Measurements from ENCODE around the gene ZER1.

DNA sequence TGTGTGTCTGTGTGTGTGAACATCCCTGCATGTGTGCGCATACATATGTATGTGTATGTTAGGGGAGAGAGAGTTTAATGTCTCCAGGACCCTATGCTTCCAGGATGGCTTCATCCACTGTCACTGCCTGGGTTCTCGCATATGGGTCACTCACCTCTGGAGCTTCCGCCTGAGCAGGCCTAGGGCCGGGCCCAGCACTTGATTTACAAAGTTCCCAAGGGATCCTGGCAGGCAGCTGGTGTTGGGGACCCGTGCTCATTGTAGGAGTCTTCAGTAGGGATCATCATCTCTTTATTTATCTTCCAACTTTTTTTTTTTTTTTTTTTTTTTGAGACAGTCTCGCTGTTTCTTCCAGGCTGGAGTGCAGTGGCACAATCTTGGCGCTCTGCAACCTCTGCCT is 28.3 kb upstream of the ZER1 start:
- TF ChIP-seq, protein P1, sequence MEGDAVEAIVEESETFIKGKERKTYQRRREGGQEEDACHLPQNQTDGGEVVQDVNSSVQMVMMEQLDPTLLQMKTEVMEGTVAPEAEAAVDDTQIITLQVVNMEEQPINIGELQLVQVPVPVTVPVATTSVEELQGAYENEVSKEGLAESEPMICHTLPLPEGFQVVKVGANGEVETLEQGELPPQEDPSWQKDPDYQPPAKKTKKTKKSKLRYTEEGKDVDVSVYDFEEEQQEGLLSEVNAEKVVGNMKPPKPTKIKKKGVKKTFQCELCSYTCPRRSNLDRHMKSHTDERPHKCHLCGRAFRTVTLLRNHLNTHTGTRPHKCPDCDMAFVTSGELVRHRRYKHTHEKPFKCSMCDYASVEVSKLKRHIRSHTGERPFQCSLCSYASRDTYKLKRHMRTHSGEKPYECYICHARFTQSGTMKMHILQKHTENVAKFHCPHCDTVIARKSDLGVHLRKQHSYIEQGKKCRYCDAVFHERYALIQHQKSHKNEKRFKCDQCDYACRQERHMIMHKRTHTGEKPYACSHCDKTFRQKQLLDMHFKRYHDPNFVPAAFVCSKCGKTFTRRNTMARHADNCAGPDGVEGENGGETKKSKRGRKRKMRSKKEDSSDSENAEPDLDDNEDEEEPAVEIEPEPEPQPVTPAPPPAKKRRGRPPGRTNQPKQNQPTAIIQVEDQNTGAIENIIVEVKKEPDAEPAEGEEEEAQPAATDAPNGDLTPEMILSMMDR (IDR thresholded peaks at IDR 0.05) = no peak
- TF ChIP-seq ZFX (IDR thresholded peaks at IDR 0.05; ENCODE audit: borderline replicate concordance) = no peak
